ENCODE data around the gene ESYT3.
"Not testable (repeated sequence)": the region's sequence is repeated elsewhere in the genome, so short reads cannot be mapped to it uniquely, and the experiment has no call there.

ESYT3 gene

DNA sequence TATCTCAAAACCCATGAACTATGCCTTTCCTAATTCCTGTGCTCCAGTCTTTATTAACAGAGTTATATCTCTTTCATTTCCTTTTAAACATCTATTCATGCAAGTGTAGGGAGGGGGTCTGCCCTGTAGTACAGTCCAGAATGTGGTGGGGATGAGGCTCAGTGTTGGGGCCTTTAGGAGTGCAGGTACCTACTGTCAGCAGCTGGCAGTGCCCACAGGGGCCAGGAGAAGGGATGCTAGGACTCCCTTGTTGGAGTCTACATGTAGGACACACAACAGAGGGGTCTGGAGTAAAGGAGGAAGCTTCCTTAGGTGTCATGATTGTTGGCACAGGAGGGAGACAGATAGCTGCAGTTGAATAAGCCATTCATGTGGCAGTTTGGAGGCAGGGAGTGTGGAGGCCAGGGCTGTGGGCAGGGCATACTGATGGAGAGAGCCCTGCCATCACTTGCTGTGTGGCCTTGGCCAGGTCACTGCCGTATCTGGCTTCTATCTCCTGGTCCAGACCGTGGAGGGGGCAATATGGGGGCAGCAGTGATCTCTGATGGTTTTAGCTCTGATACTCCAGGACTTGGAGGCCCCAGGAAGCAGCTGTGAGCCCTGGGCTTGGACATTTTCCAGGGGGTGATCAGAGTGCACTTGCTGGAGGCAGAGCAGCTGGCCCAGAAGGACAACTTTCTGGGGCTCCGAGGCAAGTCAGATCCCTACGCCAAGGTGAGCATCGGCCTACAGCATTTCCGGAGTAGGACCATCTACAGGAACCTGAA, 29.5 kb downstream of the ESYT3 start:
- DNase-seq: no peak

GRCh38 chr3:138464491-138464860, 30.1 kb downstream of the ESYT3 start:
- DNase-seq: no peak

- DNase-seq: no peak
Observed at GRCh38 chr3:138465451-138465850, 31.0 kb downstream of the ESYT3 start.

DNA sequence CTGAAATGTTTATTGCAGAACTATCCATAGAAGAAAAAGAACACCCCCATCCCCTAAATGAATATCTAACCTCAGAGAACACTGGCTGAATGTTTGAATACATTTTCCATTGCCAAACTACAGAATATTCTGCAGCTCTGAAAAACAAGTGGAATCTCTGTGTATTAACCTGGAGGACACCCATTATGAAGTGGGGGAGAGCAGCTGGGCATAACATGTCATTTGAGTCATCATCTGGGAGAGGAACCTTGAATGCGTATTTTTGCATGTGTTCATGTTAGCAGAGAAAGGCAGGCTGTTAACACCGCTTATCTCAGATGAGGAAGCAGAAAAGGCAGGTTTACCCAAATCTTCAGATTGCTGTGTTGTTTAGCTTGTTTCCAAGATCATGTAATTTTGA, 31.5 kb downstream of the ESYT3 start:
- no peak for DNase-seq

DNA sequence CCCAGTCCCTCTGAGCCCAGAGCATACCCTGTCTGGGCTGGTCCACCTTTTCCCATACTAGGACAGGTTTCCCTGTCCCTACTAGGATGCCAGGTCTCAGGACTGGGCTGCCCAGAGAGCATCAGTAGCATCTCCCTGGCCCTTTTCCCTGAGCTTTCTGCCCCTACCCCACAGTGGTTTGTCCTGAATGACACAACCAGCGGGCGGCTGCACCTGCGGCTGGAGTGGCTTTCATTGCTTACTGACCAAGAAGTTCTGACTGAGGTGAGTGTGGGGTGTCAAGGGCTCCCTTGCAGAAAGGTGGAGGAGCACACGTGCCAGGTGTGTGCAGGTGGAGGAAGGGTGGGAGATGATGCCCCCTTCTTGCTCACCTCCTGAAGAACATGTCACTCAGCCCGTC, 33.5 kb downstream of the ESYT3 start:
- no peak for DNase-seq

- no peak for DNase-seq
Observed at GRCh38 chr3:138468451-138468850, 34.0 kb downstream of the ESYT3 start.

DNA sequence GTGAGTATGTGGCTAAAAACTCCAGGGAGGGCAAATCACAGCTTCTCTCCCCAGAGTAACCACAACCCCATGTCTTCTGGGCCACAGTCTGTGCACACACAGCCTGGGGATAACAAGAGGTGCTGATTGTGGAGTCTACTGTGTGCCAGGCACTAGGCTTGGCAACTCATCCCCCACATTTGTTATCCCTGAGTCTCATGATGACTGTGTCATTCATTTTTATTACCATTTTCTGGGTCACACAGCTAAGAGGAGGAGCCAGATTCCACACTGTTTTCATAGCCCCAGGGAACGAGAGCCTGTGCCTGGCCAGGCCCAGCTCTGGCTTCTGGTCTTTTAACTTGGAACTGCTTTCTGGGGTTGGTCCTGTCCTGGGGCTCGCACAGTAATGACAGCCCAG, 34.5 kb downstream of the ESYT3 start:
- DNase-seq: no peak

DNA sequence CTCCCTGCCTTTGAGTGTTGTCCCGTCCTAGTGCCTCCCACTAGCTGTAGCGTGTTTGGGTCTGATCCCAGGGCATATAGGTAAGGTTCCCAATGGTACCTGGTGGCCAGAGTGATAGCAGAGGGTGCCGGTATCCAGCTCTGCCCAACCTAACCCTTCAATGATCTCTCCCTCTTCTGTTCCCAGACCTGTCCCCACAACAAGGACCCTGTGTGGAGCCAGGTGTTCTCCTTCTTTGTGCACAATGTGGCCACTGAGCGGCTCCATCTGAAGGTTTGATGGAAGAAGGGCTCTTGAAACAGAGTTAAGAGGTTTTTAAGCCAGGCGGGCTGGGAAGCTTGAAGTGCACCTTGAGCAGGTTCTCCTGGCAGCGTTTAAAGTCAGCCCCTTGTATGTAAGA, 35.5 kb downstream of the ESYT3 start:
- DNase-seq: no peak

- DNase-seq: no peak
Observed at GRCh38 chr3:138470687-138471086, 36.3 kb downstream of the ESYT3 start.

- no peak for DNase-seq
Observed at GRCh38 chr3:138471481-138471880, 37.1 kb downstream of the ESYT3 start.

DNA sequence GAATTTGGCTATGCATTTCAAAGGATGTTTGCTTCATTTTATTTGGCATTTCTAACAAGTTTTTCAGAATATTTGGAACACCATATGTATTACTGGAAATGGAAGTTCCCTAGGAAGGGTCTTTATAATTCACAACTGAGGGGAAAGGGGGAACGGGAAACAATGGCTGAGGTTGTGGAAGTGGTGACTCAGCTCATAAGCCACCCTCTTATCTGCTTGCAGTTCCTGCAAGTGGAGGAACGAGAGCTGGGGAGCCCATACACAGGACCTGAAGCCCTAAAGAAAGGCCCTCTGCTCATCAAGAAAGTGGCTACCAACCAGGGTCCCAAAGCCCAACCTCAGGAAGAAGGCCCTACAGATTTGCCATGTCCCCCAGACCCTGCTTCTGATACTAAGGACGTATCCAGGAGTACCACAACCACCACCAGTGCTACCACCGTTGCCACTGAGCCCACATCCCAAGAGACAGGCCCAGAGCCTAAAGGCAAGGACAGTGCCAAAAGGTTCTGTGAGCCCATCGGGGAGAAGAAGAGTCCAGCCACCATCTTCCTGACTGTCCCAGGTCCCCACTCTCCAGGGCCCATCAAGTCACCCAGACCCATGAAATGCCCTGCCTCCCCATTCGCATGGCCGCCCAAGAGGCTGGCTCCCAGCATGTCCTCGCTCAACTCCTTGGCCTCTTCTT, 37.9 kb downstream of the ESYT3 start:
- no peak for DNase-seq

DNA sequence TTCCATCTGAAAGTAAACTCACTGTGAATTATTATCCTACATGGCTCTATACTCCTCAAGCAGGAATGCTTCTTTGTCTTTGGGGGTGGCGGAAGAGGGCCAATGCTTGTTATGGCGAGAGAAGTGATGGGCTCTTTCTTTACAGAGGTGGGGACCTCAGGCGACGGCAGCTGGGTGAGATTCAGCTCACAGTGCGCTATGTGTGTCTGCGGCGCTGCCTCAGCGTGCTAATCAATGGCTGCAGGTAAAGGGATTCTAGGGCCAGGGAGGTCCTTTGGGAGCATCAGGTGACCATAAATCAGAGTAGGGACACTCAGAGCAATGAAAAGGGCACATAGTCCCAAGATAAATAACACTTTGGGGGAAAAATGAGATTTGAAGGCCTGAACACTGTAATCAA, 39.0 kb downstream of the ESYT3 start:
- DNase-seq: no peak

GRCh38 chr3:138474163-138474562, 39.7 kb downstream of the ESYT3 start:
- DNase-seq: no peak

DNA sequence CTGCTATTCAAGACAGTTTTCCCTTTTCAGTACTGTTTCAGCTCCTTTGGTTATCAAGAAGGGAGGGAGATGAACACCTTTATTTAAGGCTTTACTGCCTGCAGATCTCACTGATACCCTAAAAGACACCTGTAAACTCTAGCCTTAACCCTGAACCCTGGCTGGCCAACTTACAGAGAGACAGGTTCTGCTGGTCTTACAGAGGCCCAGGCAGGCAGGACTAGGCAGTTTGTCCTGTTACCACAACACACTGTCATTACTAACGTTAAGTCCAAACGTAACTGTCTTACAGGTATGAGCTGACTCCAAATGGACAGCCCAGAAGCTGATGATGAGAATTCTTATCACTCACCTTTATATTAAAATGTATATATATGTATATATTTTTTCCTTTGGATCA, 42.1 kb downstream of the ESYT3 start:
- no peak for DNase-seq

GRCh38 chr3:138477120-138477519, 42.7 kb downstream of the ESYT3 start:
- no peak for DNase-seq

- DNase-seq: no peak
Observed at GRCh38 chr3:138477801-138478200, 43.4 kb downstream of the ESYT3 start.

DNA sequence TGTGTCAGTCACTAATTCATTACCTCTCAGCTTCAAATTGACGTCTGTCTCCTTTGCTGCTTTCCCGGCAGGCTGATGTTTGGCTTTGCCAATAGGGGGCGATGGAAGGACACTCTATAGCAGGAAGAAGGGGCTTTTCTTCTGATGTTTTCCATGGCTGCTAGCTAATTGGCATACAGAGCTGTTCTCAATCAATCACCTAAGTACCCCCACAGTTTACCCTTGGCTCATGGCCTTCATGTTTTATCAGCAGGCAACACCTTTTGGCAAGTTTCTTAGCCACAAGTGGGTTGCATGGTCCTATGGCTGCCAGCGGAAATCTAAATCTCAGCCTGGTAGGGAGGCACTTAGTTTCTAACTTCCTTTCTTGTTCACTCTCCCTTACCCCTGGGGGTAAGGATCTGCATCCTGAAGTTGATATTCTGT, 45.0 kb downstream of the ESYT3 start:
- DNase-seq: no peak

- not testable (repeated sequence) for DNase-seq
Observed at GRCh38 chr3:138484672-138485071, 50.3 kb downstream of the ESYT3 start.

- not testable (repeated sequence) for DNase-seq
Observed at GRCh38 chr3:138486580-138486979, 52.2 kb downstream of the ESYT3 start.

DNA sequence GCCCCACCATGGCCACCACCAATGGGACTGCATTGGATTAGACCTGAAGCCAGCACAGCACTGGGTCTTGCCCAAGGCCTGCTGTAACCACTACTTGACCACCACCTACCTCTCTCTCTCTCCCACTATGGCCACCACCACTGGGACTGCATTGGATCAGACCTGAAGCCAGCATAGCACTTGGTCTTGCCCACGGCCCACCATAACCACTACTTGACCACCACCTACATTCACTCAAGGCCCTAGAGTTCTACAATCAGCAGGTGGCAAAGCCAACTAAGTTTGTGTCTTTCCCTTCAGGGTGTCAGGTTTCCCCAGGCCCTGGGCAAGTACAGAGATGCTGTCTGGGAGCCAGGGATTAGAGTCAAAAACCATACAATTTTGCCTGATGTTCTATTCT, 57.6 kb downstream of the ESYT3 start:
- DNase-seq: no peak

- DNase-seq: no peak
Observed at GRCh38 chr3:138492980-138493675, 58.7 kb downstream of the ESYT3 start.

- no peak for DNase-seq
Observed at GRCh38 chr3:138493804-138494606, 59.6 kb downstream of the ESYT3 start.

- DNase-seq: no peak
Observed at GRCh38 chr3:138494607-138494929, 60.2 kb downstream of the ESYT3 start.

Data from activated gamma-delta T cell treated with Interleukin-2 at 50 U/mL for 16 hours (primary cell).